ENCODE data around the gene IL17RD. TPM values are rescaled to one million over a fixed set of nuclear protein-coding genes. Genes with fewer than 3 reads are reported as not detected.

Gene IL17RD
- total and polyA plus RNA-seq, 10 of the 15 experiments (the other 5 are each of a cell fraction or from before 2014, with no cell fraction given) = 0.01 to 0.08 (median 0.04) TPM; not detected in 3

- intact Hi-C loops (cut with micrococcal nuclease; ENCODE audit: unreplicated experiment) = no loop called here
- SMC1A ChIA-PET (ENCODE audit: uncharacterized antibody, unreplicated experiment) = interaction anchor here (0.6 to 1.5 kb wide), 10 partner anchors 9 to 294 kb away, joined by 3 to 7 read pairs (median 3); no protein-coding TSS in a partner anchor
- no peak for TF ChIP-seq CHD4 (IDR thresholded peaks at IDR 0.05)
- no peak for TF ChIP-seq SMC3 (IDR thresholded peaks at IDR 0.05; ENCODE audit: borderline replicate concordance, low read length)
- no peak for TF ChIP-seq SPI1 (IDR thresholded peaks at IDR 0.05; ENCODE audit: borderline replicate concordance, insufficient read depth, low read depth, low read length)
- no peak for TF ChIP-seq IKZF1 (conservative IDR thresholded peaks at IDR 0.05)
- no peak for TF ChIP-seq TCF12 (IDR thresholded peaks at IDR 0.05; ENCODE audit: low read depth, low read length)
- no peak for TF ChIP-seq POLR2A (IDR thresholded peaks at IDR 0.05; ENCODE audit: low read depth, low read length)
- TF ChIP-seq ZNF384 (IDR thresholded peaks at IDR 0.05; ENCODE audit: borderline replicate concordance, low read depth, low read length) = no peak
- no peak for TF ChIP-seq BHLHE40 (IDR thresholded peaks at IDR 0.05; ENCODE audit: borderline replicate concordance in 1 of 2, low read depth in 2 of 2, low read length in 1 of 2)
- TF ChIP-seq PAX8 (IDR thresholded peaks at IDR 0.05) = no peak
- POLR2A ChIA-PET = interaction anchor here (0.6 kb wide), 2 partner anchors 212 to 647 kb away, joined by 3 to 4 read pairs; no protein-coding TSS in a partner anchor
- Histone ChIP-seq H3K4me3 (no peak overlapping the region), H3K27me3 (replicated peaks in 1 of 2; ENCODE audit: control insufficient read depth in 2 of 2, insufficient read depth in 2 of 2, low read length in 1 of 2) (no peaks in the 10 kb centered on the region; a peak in 1 of 4 replicates), H3K4me1 (ENCODE audit: control insufficient read depth, insufficient read depth, low read length) (no peaks in the 10 kb centered on the region), H3K9me3 (replicated peaks; ENCODE audit: control insufficient read depth, insufficient read depth, low read length) (no peaks in the 10 kb centered on the region), H2AFZ (ENCODE audit: control insufficient read depth, low read depth, low read length) (no peak overlapping the region), H3K79me2 (ENCODE audit: control insufficient read depth, insufficient read depth, low read length) (no peaks in the 10 kb centered on the region), H3K27ac (ENCODE audit: control insufficient read depth, insufficient read depth) (no peak overlapping the region), H3K9ac (ENCODE audit: control insufficient read depth, insufficient read depth, low read length) (no peak overlapping the region), H3K4me2 (ENCODE audit: control insufficient read depth, insufficient read depth) (no peak overlapping the region), H3K36me3 (ENCODE audit: control insufficient read depth in 2 of 2, insufficient read depth in 2 of 2, low read length in 1 of 2) (no peaks in the 10 kb centered on the region), H4K20me1 (ENCODE audit: control insufficient read depth, insufficient read depth) (no peaks in the 10 kb centered on the region; the same call in 1 of the 2 replicates)
- in situ Hi-C loops (cut with MboI) = no loop called here
- RAD21 ChIA-PET (ENCODE audit: unreplicated experiment) = interaction anchor here (1.7 kb wide), 1 partner anchor 98 kb away, joined by 7 read pairs; no protein-coding TSS in a partner anchor
- CTCF ChIA-PET = interaction anchor here (0.9 to 3.6 kb wide), 10 partner anchors 17 to 392 kb away, joined by 3 to 38 read pairs (median 4); no protein-coding TSS in a partner anchor
- no TSS peak for BruUV-seq (replicated peaks)
- FAIRE-seq (no peak), DNase-seq (ENCODE audit: low read depth, low spot score) (no peak), ATAC-seq (no peak)
- 32% methylated on average over 4 of the region's 4 CpGs for WGBS (ENCODE audit: insufficient coverage, insufficient replicate concordance, low lambda C conversion rate, missing lambda C conversion rate)
Observed at GRCh38 chr3:57094575-57094974, 70.6 kb downstream of the IL17RD start.

Data from GM12878 (cell line).